Right lobe of liver (tissue), 4 donors: ENCODE data around the gene NPSR1.
"Not testable (repeated sequence)": the region's sequence is repeated elsewhere in the genome, so short reads cannot be mapped to it uniquely, and the experiment has no call there.

Source experiments
- CTCF ChIP-seq, 4 donors: fragments of 200-600 bp in 3 of 4; fragments of 450-650 bp in 1 of 4; IDR thresholded peaks; one replicate each; pipeline versions ENCODE4 v1.5.1 to v1.8.0; 2016 to 2022; ENCODE audit warnings: antibody characterized with exemption in 4 of 4, mild to moderate bottlenecking in 2 of 4
- POLR2A ChIP-seq: fragments of 450-650 bp; IDR thresholded peaks from one replicate; pipeline ENCODE4 v1.6.1; 2017; ENCODE audit warnings: antibody characterized with exemption, mild to moderate bottlenecking
- donor health status: DM: no; HTN: no; CAD: no.
- donor health status: DM: no; HTN: no; CAD: no.
- donor health status: DM: no; HTN: yes; CAD: no.

DNA sequence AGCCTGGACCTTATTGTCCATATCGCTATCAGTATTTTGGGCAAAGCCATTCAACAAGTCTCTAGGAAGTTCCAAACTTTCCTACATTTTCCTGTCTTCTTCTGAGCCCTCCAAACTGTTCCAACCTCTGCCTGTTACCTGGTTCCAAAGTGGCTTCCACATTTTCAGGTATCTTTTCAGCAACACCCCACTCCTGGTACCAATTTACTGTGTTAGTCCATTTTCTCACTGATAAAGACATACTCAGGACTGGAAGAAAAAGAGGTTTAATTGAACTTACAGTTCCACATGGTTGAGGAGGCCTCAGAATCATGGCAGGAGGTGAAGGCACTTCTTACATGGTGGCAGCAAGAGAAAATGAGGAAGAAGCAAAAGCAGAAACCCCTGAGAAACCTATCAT lies 225.8 kb downstream of the NPSR1 start:
- TF ChIP-seq CTCF (IDR thresholded peaks at IDR 0.05); POLR2A: not testable (repeated sequence)
